Middle frontal gyrus (tissue), 1 donor: ENCODE data around the gene SYPL1.
A peak's percentile ranks its signal among the peaks of the same experiment; 100 is the strongest.
"Not testable (repeated sequence)": the region's sequence is repeated elsewhere in the genome, so short reads cannot be mapped to it uniquely, and the experiment has no call there.

Experiments
- DNase-seq: peaks from one replicate; pipeline ENCODE4 v3.0.0-alpha.2; 2015; ENCODE audit warnings: low spot score; ENCODE audit errors: extremely low spot score

SYPL1 gene

DNA sequence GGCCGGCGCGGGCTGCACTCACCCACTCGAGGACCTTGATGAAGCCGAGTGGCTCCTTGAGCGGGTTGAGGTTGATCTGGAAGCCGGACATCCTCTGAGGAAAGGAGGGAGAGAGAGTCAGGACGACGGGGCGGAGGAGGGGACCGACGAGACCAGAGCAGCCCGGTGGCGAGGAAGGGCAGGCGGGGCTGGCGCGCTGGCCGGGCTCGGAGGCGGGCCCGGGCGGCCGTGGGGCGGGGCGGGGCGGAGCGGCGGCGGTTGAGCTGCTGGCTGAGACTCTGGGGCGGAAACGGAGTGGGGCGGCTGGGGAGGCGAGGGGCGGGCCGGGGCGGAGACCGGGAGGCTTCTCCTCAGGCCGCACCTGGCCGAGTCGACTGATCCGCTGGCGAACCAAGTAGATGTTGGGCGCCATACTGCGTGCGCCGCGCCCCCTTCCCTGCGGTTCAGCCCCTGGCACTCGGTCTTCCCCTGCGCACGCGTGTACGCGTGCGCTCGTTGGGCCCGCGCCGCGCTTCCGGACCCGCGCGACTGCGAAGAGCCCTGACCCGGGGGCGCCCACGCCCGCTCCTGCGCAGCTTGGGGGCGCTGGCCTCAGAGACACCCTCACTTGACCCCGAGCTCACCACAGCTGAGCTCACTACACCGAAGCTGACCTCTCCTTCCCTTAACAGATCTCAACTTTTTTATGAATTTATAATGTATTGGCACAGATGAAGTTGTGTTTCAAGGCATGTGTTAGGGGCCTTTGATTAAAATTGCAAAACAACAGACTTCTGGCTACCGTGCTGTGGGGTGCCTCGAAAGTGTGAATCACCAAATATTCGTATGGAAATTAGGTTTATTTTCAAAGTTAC lies at the start of gene SYPL1:
SYPL1 (minus strand) TSS at position 195 of the 854 bp plus-strand sequence; CDS start at position 91, 104 bp downstream.
- peak; percentile 49 for DNase-seq

- DNase-seq, result no peak
Measured at GRCh38 chr7:106155027-106155426, 42.9 kb upstream of the SYPL1 start.

DNA sequence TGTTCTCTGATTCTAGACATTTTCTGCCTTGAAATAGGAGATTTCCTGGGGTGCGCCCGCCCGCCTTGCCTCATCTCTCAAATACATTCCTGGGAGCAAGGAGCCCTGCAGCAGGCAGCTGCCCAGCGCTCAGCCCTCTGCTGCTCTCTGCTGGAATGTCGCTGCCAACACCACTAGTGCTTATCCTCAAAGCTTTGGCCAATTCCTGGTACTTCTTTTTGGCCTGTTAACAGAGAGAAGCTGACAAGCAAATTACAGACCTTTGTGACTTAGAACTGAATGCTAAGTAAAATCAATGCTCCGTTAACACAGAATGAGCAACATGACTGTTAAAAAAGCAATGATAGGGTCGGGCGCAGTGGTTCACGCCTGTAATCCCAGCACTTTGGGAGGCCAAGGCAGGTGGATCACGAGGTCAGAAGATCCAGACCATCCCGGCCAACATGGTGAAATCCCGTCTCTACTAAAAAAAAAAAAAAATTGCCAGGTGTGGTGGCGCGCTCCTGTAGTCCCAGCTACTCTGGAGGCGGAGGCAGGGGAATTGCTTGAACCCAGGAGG lies 41.9 kb upstream of the SYPL1 start:
- DNase-seq, result peak; percentile 79

GRCh38 chr7:106152313-106152665 lies 40.2 kb upstream of the SYPL1 start:
- DNase-seq, result no peak

DNA sequence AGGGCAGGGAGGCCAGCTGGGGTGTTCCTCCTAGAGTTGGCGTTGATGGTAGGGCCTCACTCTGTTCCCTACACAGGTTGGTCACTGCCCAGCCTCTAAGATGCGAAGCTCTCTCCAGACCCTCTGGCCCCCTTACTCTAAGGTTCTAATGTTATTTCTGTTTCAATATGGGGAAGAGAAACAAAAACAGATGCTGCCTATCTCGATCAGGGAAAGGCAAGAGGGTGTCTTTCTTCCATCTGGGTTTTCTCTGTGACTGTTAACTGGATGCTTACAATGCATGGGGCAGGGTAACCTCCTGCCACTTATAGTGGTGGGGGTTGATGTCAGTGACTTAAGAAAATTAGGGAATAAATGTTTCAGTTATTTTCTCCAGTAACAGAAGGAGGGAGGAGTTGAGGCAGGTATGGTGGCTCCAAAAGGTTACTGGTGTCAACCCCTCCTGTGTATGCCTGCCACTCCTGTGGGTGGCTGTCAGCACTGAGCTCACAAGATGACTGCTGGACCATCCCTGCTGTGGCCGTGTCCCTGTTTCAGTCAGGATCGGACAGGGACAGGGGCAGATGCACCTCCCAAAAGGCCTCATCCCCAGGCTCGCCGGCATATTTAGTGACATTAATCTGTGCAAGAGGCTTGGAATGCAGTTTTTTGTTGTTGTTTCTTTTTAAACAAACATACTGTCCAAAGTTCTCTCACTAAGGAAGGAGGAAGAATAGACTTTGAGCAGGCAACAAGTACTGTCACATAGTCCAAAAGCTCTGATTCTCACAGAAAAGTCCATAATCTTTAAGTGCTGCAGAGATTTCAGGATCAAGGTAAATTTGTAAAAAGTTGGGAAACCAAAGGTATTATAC lies 39.6 kb upstream of the SYPL1 start:
- DNase-seq, result no peak

DNA sequence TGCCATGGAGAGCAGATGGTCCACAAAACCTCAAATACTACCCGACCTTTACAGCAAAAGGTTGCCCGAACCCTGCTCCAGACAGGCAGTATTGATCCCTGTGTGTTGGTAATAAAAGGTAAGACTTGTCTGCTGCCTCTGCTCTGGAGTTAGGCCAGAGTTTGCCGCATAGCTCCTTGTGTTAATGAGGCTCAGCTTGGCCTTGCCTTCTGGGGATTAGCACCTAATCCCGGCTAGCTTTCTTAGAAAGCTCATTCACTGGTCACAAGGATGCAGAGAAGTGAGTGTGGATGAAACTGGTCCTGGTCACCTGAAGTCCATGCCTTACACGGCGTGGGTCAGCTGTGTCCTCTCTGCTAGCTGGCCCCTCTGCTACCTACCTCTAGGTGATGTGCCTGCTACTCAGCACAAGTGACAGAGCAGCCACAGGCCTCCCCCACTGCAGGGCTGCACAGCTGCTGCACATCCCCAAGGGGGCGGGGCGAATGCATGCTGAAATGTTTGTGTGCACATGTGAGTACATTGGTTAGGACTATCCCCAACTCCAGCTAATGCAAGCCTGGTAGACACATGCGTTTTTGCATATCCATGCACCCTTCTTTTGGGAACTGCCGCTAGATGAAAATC lies 31.7 kb upstream of the SYPL1 start:
- DNase-seq, result no peak

DNA sequence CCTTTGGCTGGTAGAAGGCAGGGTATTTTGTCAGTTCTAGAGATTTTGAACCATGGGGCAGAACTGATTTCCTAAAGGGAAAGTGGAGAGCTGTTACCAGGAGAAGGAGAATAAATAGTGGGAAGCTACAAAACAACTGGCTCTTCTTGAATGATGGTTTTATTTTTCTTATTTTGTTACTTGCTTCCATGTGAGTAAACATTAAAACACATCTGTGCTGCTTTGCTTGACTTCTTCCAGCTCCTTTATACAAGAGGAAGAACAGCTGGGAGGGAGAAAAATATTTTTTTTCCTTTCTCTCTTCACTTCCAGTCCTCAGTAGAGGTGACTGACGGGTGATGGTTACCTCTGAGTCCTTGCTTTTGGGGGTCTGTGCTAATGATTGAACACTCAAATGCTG lies 30.0 kb upstream of the SYPL1 start:
- no peak for DNase-seq

GRCh38 chr7:106140406-106141173 lies 28.5 kb upstream of the SYPL1 start:
- DNase-seq, result no peak

DNA sequence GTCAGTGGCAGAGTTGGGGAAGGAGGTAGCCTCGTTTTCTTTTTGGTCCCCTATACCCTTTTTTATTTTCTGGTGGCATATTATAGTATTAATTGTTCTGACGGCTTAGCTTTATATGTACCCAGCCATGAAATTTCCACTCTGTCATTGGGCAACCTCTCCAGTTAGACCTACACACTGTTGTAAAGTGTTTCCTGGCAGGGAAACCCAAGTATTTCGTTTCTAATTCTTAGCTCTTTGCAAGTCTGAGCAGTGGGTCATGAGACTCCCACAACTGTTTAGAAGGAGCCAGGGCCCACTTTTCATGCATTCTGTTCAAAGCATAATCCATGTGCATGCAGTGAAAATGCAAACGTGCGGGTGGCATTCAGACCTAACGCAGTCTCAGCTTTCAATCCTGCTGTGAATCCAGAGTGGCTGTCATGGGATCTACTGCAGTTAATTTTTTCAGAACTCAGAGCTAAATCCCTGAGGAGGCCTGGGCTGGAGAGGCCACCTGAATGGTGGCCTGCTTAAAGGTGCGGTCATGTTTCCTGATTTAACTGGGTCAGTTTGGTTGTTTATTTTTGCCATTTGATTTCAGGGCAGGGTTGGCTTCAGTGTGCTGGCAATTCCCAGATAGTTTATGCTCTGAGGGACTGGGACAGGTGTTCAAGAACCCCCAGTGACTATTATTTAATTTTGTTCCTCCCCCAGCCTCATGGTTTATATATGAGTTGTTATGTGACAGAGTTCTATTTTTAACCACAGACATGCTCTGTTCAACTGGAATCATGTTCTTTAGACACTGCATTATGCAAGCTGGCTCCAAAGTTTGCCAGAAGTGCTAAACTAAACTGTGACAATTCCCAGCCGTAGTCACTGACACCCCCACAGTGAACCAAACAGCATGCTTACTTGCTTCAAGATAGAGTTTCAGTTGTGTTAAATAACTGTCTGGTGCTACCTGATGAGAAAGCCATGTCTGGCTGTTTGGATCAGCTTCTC lies 27.4 kb upstream of the SYPL1 start:
- DNase-seq, result peak; percentile 58

DNA sequence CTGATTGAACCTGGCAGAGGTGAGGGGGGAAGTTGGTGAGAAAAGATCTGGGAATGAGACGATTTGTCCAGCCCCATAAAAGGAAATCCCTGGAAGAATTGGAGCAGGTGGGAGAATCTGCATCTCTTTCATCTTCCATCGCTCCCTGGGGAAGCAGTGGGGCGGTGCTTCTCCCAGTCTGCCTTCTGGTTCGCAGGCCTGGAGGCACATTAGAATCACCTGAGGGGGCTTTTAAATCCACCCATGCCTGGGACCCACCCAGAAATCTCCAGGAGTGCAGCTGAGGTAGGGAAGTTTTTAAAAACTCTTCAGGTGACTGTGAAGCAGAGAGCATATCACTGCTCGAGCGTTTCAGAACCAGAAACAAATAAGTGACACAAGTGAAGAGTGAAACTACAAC lies 26.7 kb upstream of the SYPL1 start:
- DNase-seq, result no peak

DNA sequence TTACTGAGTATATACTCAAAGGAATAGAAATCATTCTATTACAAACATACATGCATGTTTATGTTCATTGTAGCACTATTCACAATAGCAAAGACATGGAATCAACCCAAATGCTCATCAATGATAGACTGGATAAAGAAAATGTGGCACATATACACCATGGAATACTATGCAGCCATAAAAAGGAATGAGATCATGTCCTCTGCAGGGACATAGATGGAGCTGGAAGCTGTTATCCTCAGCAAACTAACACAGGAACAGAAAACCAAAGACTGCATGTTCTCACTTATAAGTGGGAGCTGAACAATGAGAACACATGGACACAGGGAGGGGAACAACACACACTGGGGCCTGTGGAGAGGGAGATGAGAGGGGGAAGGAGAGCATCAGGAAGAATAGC lies 26.1 kb upstream of the SYPL1 start:
- DNase-seq, result not testable (repeated sequence)

DNA sequence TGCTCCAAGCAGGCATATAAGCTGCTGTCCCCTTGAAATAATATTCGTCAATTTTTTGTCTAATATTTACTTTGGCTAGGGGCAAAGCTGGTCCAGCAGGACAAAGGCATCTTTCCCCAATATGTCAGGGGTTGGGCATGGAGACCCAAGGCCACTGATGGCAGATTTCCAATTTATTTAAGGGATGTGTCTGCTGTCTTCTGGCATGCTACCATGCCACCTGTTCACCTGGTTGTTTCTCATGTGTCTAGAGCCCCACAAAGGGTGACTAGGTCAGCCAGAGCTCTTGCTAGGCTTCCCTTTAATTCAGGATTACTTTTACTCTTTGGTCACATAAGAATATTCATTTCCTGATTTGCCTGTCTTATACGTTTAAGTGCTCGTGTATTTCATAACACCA lies 22.1 kb upstream of the SYPL1 start:
- DNase-seq, result no peak

DNA sequence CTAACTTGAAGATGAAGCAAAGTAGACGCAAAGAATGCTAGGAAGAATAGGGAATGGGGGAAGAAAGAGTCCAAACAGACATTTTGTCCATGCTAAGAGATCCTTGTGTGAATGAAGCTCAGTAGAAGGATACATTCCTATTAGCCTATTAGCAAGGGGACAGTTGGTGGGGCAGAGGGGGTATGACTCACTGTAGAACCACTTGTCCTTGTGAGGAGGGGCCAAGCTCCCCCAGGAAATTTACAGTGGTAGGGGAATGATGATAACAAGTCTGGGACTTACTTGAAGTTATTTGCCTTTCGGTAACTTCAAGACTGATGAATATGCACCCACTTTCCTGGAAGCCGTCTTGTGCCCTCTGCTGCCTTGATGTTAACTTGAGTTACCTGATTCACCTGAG lies 17.2 kb upstream of the SYPL1 start:
- DNase-seq, result no peak

- no peak for DNase-seq
Measured at GRCh38 chr7:106128836-106129235, 16.7 kb upstream of the SYPL1 start.

DNA sequence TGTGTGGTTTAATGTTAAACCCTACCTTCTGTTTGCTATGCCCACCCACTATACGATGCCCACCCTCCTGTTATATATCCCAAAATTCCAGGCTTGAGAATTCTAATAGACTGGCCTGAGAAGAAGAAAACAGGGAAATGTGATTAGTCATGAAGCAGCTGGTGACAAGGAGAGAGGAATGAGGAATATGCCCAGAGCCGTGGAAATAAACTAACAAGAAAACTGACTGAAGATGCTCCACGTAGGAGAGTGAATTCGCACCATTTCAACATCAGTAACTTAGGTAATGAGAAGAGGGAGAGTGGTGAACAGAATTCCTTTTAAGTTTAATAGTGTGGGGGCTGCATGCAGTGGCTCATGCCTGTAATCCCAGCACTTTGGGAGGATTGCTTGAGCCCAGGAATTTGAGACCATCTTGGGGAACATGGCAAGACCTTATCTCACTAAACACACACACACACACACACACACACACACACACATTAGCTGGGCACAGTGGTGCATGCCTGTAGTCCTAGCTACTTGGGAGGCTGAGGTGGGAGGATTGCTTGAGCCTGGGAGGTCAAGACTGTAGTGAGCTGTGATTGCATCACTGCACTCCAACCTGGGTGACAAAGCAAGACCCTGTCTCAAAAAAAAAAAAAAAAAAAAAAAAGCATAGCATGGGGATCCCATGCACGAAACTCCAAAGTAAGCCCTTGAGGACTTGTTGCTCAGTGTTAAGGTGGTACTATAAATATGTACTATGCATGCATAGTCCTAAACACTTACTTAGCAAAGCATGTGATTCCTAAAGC lies 16.1 kb upstream of the SYPL1 start:
- DNase-seq, result no peak

DNA sequence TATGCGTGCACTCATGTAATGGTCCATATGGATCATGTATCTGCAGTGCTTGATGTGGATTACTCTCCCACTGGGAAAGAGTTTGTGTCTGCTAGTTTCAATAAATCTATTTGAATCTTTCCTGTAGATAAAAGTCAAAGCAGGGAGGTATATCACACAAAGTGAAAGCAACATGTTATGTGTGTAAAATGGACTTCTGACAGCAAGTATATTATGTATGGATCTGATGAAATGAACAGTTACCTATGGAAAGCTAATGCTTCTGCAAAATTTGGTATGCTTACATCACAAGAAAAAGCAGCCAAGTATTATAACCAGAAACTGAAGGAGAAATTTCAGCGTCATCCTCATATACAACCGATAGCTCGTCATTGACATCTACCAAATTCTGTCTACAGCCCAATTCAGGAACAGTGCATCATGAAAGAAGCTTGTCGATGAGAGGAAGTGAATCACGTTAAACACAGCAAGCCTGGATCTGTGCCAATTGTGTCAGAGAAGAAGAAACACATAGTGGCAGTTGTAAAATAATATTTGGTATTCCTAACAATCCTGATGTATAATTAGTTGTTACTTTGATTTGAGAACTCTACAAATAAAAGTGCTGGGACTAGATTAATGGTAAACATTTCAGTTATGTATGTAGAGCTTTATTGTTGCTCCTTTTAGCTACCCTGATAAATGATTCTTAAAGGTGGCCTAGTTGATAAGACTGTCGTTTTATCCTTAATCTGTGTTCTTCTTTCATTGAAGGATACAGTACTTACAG lies 14.2 kb upstream of the SYPL1 start:
- no peak for DNase-seq

DNA sequence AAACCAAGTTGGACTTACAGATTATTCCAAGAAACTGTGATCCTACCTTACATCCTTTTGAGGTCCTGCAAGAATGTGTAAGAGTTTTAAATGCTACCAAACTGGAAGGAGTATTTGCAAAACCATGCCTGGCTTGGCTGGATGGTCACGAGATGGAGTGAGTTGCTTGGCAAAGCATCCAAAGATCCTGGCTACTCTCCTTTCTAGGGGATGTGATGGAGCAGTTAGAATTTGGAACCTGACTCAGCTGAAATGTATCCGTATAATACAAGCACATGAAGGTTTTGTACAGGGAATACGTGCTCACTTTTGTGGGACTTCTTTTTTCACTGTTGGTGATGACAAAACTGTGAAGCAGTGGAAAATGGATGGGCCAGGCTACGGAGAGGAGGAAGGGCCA lies 13.3 kb upstream of the SYPL1 start:
- no peak for DNase-seq

DNA sequence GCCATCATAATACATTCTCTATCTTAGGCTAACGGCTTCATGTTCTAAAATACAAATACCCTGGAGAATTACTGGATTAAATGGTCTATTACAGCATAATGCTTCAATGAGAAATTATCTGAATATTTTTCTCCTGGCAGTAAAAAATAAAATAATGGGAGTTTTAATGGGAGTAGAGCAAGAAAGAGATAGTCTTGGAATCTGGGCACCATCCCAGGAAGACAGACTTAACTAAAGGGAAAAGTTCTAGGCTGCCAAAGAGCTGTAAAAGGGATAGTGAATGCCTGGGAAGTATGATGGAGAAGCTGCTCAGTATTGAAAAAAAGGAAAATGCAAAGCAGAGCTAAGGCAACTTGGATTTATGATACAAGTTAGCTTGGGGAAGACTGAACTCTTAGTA lies 12.1 kb upstream of the SYPL1 start:
- no peak for DNase-seq
